AG10803 (cell line): ENCODE measurements around the gene INVS.
"Not testable (repeated sequence)": the region's sequence is repeated elsewhere in the genome, so short reads cannot be mapped to it uniquely, and the experiment has no call there.

Source experiments
- DNase-seq: peaks from one replicate; pipeline ENCODE4 v3.0.0; 2010; ENCODE audit warnings: low read depth
- H3K4me3 ChIP-seq: 2 replicates; pipeline ENCODE4 v1.5.1; 2011; ENCODE audit warnings: mild to moderate bottlenecking, low read length, control low read depth
- TF ChIP-seq, protein P1 (sequence below): conservative IDR thresholded peaks from 2 replicates; pipeline ENCODE4 v1.5.1; 2011; ENCODE audit warnings: mild to moderate bottlenecking, low read length, control low read depth, inconsistent platforms

The INVS gene

DNA sequence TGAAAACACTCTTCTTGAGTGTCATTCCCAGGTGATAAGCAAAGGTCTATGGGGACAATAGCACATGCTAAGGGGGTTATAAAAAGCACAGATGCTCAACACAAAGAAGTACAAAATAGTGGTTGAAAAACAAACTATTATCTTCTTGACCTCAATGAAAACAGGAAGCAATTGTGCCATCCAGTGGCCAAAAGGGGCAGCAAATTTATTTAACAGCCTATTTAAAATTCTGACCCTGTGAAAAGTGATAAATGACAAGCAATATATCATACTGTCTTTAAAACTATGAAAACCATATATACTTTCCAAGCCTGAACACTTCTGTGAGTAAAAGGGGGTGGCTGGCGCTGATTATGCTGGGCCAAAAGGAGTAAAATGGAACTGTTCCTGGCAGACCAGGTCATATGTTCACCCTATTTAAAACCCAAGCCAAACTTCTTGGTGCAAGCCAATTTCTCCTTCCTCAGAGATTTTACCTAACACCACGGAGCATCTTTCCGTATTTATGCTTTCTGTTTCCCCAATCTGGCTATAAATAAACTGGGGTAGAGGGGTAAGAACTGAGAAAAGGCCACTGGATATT lies 224.0 kb downstream of the INVS start:
- H3K4me3 ChIP-seq, result no peak overlapping the region
- TF ChIP-seq, protein P1, sequence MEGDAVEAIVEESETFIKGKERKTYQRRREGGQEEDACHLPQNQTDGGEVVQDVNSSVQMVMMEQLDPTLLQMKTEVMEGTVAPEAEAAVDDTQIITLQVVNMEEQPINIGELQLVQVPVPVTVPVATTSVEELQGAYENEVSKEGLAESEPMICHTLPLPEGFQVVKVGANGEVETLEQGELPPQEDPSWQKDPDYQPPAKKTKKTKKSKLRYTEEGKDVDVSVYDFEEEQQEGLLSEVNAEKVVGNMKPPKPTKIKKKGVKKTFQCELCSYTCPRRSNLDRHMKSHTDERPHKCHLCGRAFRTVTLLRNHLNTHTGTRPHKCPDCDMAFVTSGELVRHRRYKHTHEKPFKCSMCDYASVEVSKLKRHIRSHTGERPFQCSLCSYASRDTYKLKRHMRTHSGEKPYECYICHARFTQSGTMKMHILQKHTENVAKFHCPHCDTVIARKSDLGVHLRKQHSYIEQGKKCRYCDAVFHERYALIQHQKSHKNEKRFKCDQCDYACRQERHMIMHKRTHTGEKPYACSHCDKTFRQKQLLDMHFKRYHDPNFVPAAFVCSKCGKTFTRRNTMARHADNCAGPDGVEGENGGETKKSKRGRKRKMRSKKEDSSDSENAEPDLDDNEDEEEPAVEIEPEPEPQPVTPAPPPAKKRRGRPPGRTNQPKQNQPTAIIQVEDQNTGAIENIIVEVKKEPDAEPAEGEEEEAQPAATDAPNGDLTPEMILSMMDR, result peak; percentile 75
- DNase-seq, result peak; percentile 44

DNA sequence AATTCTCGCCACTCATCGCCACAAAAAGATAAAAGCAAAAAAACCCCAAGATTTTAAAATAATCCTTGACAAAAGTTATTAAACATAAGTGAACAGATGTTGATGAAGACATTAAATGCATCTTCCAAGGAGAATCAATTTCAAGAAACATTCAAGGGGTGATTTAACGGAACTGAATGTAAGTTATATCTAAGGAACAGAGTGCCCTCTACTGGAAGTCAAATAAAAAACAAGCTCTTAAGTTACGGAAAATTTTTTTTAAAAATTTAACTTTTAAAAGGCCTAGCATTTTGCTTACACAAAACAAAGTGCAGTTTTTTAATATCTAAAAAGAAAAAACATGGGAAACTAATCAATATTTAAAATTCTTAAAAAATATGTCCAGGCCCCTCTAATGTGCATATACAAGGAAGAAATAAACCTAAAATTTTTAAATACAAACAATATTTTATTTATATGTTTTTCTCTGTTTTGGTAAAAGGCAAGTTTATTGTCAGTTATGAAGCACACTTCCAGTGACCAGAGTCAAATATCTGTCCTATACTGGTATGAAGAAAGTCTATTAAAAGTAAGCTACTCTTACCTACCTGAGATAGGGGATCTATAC lies 225.7 kb downstream of the INVS start:
- peak; percentile 75 for DNase-seq
- no peak overlapping the region for H3K4me3 ChIP-seq
- TF ChIP-seq, protein P1, result peak; percentile 69

DNA sequence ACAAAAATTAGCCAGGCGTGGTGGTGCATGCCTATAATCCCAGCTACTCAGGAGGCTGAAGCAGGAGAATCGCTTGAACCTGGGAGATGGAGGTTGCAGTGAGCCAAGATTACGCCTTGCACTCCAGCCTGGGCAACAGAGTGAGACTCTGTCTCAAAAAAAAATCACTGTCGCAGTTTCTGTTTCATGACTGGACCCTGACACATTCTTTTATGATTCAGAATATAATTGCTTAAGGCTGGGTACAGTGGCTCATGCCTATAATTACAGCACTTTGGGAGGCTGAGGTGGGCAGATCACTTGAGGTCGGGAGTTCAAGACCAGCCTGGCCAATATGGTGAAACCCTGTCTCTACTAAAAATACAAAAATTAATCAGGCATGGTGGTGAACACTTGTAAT lies 239.7 kb downstream of the INVS start:
- H3K4me3 ChIP-seq, DNase-seq: not testable (repeated sequence)

DNA sequence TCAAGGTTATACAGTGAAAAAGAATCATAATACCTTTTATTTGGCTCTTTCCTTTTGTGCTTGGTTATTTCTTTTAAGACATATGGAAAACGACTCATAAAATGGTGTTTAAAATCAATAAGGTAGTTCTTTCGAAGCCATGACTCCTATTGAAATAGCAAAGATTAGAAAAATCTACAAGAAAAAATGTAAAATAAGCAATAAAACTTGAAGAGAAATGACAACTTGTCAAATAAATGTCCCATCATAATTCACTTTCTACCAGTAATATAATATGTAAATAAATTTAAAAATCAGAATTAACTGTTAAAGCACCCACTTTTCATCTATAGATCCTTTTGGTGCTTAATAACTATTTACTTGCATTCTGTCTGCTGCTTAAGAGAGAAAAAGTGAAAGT lies 241.2 kb downstream of the INVS start:
- TF ChIP-seq, protein P1, result no peak
- H3K4me3 ChIP-seq, result no peak overlapping the region
- DNase-seq, result no peak

DNA sequence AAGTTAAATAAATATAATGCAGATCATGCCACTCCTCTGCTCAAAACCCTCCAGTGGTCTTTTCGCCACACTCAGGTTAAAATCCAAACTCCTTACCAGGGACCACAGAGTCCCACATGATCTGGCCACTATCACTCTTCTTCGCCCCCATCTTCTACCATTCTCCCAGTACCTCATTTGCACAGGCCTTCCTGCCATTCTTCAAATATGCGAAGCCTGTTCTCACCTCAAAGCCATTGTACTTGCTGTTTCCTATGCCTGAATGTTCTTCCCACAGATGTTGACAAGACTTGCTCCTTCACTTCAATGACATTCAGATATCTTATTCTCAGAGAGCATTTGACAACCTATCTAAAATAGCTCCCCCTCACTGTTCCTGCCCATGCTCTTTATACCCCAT lies 242.8 kb downstream of the INVS start:
- no peak overlapping the region for H3K4me3 ChIP-seq
- no peak for DNase-seq
- TF ChIP-seq, protein P1, result no peak

DNA sequence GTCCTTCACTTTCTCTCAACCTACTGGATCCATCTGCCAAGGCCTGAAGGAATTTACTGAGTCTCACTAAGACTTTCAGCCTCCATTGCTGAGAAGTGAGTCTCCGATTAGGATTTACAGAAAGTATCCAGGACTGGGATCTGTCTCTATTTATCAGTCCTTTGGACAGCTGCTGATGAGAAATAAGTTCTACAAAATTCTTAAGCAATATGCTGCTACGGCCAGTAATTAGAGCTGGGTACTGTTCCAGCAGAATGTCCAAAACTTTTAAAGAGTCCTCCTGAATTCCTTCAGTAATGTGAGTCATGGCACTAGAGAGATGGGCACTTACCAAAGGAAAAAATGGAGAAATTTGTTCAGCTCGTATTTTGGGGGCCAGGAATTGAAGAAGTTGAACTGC lies 247.8 kb downstream of the INVS start:
- H3K4me3 ChIP-seq, result peak overlapping the region; percentile 19; the same call in 1 of the 2 replicates
- TF ChIP-seq, protein P1, result no peak
- DNase-seq, result peak; percentile 85

DNA sequence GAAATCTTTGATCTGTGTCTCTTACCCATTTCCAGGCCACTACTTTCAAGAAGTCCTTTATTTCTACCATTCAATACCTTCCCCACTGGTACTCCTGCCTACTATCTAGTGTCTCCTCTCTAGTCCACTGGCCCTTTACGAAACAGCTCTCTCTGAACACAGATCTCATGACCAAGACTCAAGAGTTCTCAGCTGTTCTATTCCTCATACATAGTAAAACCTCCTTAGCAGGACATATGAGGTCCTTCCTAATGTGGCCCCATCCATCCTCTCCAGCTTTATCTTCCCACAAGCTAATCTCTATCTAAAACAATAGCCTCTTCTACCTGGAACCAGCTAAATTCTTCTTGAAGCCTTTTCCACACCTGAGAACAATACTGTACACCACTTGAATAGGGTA lies 251.1 kb downstream of the INVS start:
- TF ChIP-seq, protein P1, result no peak
- no peak overlapping the region for H3K4me3 ChIP-seq
- DNase-seq, result no peak
